ENCODE measurements around the gene SVIL.
A peak's percentile ranks its signal among the peaks of the same experiment; 100 is the strongest.

Gene SVIL, protein sequence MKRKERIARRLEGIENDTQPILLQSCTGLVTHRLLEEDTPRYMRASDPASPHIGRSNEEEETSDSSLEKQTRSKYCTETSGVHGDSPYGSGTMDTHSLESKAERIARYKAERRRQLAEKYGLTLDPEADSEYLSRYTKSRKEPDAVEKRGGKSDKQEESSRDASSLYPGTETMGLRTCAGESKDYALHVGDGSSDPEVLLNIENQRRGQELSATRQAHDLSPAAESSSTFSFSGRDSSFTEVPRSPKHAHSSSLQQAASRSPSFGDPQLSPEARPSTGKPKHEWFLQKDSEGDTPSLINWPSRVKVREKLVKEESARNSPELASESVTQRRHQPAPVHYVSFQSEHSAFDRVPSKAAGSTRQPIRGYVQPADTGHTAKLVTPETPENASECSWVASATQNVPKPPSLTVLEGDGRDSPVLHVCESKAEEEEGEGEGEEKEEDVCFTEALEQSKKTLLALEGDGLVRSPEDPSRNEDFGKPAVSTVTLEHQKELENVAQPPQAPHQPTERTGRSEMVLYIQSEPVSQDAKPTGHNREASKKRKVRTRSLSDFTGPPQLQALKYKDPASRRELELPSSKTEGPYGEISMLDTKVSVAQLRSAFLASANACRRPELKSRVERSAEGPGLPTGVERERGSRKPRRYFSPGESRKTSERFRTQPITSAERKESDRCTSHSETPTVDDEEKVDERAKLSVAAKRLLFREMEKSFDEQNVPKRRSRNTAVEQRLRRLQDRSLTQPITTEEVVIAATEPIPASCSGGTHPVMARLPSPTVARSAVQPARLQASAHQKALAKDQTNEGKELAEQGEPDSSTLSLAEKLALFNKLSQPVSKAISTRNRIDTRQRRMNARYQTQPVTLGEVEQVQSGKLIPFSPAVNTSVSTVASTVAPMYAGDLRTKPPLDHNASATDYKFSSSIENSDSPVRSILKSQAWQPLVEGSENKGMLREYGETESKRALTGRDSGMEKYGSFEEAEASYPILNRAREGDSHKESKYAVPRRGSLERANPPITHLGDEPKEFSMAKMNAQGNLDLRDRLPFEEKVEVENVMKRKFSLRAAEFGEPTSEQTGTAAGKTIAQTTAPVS (N-terminal part only)

DNA sequence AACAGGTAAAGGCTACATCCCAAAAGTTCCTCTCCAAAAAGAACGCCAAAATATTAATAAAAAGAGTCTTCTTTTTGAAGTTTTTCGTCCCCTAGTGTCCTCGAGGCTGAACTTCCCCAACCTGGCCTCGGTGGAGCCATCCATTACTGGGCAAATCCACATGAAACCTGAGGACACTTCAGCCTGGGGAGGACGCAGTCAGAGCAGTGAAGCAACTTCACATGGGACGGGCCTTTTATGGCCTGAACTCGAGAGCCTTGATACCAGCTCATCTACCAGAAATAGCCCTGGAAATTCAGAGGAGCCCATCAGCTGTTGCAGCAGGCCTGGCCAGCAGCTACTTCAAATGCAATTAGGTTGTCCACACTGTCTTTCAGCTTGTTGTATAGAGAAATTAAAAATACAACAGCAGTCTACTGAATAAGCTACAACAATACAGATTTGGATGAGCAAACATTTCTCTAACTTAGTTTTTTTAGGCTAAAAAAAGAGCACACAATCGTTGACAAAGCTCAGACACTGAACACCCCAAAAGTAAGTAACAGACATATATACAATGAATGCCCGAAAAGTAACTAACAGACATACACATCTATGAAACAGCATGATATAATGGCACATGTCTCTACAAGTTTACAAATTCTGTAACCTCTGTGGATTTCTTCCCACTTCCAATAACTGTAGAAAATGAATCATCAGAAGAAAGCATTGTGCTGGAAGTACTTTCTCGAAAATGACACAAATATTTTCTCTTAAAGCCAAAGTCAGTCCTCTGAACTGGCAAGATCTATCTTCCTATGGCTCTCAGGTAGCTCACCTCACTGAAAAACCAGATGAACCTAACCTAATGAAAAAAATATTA lies at the start of gene SVIL:
Gene SVIL, minus strand, starts transcription at position 208 of the 862 bp plus-strand sequence. CDS start 79,913 bp downstream, outside the sequence.
- no peak for DNase-seq

DNA sequence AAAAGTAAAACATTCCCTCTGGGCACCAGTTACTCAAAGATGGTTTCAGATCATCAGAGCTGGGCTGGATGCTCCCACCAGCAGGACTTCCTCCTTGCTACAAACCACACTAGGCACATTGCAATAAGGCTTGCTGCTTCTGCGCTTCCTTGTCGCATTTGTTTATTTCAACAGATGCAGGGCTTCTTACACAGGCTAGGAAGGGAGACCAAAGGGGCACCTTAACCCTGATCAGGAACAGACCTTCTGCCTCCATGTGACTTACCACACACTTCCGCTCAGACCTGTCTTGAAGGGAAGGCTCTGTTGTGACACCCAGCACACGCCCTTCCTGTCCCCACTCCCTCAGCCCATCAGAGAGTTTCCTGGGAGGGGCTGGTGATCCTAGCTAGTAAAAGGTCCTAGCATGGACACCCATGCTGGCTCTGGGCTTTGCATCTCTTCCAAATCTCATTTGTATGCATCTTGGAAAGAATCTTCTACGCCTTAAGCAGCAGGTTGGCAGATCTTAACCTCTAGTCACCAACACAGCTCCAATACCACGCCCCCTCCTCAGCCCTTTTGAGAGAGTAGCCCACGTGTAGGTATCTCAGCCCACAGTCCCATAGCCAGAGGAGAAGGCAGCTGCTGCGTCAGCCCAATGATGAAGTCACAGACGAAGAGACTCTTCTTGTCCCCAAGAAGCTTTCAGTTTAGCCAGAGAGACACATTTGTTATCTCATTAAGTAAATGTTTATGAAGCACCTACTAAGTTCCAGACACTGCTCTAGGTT lies 47.1 kb upstream of the SVIL start:
- DNase-seq, result peak; percentile 74

DNA sequence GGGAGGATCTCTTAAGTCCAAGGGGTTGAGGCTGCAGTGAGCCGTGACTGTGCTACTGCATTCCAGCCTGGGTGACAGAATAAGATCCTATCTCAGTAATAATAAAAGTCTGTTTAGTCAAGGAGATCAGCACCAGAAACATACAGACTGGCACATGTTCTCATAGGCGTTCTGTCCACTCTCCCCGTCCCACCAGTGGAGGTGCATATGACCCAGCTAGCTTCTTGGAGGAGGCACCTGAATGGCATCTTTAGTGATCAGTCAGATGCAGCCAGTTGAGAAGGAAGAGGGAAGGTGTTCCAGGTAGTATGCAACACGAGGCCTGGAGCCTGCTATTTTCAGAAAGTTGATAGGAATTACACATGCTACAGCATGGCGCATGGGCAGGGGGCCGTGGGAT lies 45.3 kb upstream of the SVIL start:
- no peak for DNase-seq

DNA sequence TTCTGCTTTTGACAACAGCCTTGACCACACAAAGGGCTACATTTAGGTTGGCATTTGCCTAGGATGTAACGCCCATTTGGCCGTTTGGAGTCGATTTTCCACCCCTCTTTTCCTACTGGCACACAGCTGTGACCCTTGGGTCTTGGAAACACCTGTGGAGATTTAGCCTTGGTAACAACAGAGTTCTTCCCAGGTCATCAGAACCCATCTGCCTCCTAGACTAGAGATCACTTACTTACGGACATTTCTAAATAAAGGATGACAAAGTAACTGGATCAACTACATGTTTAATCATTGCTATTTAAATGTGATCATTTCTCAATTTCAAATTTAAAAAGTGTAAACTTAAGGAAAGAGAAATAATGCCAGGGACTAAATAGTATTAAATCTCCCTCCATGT lies 42.0 kb upstream of the SVIL start:
- DNase-seq, result no peak

DNA sequence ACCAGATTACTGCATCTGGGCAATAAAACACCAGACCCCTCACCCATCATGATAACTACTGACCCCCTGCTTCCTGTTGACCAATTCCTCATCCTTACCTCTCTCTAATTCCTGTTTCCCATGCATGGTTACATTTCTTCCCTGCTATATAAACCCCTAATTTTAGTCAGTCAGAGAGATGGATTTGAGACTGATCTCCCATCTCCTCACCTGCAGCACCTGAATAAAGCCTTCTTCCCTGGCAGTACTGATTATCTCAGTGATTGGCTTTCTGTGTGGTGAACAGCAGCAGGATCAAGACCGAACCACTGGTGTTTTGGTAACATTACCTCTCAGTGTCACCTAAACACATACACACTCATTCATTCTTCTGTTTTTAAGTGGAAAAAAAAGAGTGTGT lies 41.2 kb upstream of the SVIL start:
- DNase-seq, result no peak

DNA sequence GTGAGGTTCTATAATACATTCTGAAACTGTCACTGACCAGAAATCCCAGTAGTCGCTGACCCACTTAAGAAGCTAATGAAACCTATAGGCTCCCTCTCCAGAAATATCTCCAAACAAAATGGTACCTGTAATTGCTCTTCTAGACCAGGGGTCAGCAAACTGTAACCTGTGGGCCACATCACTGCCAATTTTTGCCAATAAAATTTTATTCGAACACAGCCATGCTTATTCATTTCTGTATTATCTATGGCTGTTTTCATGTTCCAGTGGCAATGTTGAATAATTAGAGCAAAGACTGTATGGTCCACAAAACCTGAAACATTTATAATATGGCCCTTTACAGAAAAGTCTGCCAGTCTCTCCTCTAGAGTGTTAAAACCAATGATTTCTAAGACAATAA lies 37.2 kb upstream of the SVIL start:
- no peak for DNase-seq

DNA sequence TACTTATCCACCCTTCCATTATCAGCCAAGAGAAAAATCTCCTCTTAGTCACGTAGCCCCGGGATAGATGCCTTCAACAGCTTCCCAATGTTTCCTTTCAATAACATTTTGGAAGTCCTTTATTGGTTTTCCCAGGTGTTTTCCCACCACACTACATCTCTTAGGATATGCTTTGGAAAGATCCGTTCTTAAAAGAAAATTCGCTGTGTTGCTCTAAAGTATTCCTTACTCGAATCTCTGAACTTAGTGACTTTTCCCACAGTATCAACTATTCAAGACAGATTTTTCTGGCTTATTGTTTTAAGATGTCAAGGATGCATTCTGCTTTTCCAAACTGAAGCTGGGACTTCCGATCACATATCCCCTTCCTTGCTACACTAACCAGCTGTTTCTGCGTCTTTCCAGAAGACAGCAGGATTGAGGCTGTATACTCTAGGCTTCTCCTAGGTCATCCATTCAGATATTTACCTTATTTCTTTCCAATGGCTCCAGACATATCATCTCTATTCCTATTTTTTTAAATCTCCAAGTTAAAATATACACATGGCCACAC lies 36.5 kb upstream of the SVIL start:
- DNase-seq, result no peak

DNA sequence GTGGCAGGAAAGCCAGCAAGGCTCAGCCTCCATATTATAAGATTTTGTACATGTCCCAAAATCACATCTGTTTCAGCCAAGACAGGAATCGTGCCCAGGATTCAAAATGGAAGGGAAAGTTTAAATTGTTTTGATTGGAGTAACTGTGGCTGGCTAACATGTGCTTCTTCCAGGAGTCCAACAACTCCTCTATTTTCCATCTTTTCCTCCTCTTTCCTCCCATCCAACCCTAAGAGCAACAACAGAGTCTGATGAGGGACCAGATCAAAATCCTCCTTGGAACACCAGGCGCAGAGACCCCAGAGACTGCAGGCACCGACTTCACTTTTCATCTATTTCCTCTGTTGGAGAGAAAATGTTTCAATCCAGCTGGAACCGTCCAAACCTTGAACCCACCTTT lies 36.0 kb upstream of the SVIL start:
- no peak for DNase-seq

DNA sequence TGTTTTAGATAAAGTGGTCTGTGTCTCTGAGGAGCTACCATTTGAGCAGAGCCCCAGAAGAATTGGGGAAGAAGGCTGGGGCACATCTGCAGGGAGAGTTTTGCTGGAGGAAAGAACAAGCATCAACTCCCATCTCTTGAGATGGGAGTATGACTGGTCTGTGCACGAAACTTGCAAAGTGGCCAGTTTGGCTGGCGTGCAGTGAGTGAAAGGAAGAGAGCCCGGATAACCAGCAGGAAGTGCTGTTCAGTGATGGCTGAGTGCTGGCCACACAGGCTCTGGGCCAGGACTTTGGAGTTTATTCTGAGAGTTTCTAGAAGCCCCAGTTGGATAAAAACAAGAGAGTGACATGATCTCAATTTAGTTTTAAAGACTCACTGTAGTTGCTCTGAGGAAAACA lies 34.4 kb upstream of the SVIL start:
- DNase-seq, result no peak

DNA sequence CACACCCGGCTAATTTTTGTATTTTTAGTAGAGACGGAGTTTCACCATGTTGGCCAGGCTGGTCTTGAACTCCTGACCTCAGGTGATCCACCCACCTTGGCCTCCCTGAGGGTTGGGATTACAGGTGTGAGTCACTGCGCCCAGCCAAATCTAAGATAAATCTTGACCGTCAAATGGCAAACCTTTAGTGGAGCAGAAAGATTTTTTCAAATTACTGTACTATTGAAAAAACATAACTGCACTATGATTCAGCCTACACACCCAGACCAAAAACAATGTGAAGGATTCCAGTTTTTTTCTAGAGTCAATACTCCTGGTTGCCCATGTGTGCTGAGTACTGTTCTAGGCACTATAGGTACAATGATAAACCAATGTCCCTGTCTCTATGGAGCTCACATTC lies 33.9 kb upstream of the SVIL start:
- no peak for DNase-seq

DNA sequence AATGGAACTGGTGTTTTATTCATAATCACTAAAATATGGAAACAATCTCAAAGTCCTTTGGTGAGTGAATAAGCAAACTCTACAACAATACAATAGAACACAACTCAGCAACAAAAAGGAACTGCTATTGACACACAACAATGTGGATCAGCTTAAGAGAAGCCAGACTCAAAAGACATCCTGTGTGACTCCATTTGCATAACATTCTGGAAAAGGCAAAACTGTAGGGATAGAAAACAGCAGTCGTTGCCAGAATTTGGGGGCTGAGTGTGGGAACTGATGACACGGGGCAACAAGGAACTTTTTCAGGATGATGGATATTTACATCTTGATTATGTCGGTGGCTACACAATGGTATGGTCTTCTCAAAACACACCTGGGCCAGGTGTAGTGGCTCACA lies 32.4 kb upstream of the SVIL start:
- DNase-seq, result no peak

DNA sequence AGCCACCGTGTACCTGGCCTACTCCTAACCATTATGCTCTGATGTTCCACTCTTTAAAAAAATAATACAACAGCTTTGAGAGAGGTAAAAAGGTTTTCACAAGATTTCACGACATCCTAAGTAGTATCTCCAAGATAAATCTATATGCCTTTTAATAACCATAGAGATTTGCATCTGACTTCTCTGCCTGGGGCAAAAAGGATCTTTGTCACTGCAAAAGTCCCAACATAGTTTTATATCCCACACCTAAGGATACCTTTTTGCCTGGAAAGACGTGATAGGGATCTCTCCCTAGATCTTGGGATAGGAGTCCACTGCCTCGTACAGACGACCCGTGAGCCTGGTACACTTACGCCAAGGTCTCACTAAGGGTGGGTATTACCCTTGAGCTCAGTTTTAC lies 31.4 kb upstream of the SVIL start:
- no peak for DNase-seq

DNA sequence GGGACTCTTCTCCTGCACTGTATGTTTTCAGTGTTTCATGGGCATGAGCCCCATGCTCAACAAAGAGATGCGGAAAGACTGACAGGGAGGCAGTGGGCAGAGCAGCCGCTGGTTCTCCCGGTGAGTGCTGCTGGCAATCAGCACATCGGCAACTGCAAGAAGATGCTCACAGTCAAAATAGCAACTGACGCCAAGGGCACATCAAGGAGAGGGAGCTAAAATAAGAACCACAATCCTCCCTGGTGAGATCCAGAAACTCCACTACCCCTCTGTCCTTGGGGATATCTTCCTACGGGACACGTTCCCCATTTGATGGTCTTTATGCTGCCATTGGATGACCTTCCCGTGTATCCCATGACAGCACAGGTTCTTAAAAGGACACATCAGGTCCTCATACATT lies 28.9 kb upstream of the SVIL start:
- DNase-seq, result no peak

DNA sequence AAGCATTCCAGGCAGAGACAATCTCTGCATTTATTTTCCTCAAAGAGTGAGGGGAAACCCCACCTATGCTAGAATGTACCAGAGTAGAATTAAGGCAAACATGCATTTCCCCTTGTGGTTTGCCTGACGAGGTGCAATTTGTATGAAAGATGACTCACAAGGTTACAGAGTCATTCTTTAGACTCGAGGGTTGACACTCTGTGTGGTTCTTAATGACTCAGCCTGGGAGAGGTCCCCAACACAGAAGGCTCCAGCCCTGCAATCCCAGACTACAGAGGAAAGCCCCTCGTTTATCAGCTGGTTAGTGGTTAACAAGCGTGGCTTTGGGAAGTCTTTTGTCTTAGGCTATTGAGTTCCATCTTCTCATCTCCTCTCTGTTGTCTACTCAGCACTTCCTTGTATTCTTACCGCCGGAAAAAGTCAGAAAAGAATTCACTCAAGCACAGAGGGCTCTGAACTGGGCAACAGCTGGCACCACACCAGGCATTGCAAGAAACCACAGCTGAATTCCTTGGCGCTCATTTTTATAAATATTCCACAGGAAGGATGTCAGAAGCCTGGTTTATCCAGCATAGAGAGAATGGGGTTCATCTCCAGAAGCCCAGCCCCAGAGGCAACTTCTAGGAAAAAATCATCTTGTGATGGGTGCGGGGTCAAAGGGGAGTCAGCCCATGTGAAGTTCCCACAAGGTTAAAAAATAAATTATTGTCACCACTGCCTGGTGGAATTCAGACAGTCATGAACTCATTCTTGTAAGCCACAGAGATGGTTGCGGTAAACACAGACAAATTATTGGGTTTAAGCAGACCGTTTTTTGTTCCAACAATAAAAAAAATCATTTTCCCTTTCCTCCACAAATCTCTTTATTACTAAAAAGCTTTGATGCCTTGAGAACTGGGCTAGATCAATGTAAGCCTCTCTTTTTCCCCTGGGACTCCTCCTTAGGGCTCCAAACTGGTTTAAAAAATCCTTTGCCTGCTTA lies 24.5 kb upstream of the SVIL start:
- DNase-seq, result peak; percentile 79

DNA sequence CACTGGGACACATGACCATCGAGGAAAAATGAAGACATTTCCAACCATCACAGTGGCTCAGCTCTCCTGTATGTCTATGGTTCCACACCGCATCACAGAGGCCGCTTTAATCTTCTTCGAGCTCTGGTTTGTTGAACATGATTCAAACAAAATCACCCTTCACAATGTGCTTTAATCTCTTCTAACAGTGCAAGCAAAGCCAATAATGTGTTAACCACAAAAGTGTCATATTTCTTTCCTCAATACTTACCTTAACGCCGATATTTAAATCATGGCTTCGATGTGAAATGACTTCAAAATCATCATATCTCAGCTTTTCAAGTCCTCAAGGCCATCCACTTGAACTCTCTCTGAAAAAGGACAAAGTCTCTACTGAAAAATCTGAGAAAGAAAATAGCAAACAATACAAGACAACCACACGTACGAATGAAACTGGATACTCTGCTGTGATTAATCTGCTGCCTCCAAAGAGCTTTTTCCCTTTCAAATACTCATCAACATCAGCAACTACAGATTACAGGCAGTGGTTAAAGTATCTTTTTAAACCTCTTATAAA lies 23.0 kb upstream of the SVIL start:
- DNase-seq, result no peak

DNA sequence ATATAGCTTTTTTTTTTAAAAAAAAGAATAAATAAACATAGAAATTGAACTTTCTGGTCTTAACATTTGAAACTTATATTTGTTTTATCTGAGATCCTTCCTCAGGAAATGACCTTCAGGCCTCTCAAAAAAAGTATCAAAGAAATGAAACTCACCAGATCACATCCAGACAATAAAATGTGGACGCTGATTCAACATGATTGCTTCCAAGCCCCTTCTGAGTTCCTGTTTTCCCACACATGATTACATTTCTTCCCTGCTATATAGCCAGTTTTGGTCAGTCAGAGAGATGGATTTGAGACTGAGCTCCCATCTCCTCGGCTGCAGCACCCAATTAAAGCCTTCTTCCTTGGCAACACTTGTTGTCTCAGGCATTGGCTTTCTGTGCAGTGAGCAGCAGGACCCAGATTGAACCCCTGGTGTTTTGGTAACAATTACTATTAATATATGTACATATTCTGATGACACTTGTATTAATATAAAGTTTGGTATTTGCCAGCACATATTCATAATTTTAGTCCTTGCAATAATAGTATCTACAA lies 21.8 kb upstream of the SVIL start:
- no peak for DNase-seq

DNA sequence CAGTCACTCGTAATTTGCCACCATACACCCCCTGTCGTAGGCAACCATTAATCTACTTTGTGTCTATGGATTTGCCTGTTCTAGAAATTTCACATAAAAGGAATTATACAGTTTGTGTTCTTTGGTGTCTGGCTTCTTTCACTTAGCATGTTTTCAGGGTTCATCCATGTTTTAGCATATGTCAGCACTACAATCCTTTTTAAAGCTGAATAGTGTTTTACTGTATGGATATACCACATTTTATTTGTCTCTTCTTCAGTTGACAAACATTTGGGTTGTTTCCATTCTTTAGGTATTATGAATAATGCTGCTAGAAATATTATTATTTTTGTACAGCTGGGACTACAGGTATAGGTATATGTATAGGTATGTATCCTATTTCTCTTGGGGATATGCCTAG lies 17.4 kb upstream of the SVIL start:
- no peak for DNase-seq

DNA sequence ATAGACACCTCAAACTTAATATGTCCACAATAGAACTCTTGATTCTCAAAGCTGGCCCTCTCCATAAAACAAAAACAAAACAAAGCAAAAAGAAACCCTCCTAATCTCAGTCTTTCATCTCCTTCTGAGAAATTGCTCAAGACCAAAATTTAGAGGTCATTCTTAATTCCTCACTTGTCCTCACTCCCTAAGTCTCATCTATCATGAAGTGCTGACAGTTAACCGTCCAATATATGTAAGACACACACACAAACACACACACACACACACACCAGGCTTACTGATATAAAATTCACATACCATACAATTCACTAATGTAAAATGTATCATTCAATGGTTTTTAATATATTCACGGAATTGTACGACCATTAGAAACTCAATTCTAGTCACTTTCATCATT lies 17.0 kb upstream of the SVIL start:
- DNase-seq, result no peak

DNA sequence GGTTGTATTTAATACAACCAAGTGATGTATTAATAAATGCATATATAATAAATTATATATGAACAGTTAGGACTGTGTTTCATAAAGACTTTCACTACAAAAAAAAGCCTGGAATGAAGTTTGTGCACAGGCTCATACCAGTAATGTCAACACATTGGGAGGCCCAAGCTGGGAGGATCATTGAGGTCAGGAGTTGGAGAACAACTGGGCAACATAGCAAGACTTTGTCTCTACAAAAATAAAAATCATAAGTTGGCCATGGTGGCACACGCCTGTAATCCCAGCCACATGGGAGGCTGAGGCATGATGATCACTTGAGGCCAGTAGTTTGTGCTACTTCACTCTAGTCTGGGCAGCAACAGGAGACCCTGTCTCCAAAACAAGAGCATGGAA lies 15.8 kb upstream of the SVIL start:
- no peak for DNase-seq
